C4-2B (cell line): ENCODE measurements around the gene CCDC51.

Source experiments
- CTCF ChIP-seq: fragments of 450-650 bp; conservative IDR thresholded peaks from 2 replicates; pipeline ENCODE4 v1.5.1; 2017; ENCODE audit warnings: mild to moderate bottlenecking
- ZFX ChIP-seq: fragments of 450-650 bp; IDR thresholded peaks from 2 replicates; pipeline ENCODE4 v1.6.1; 2017

GRCh38 chr3:48456456-48456855, 16.5 kb upstream of the CCDC51 start:
- TF ChIP-seq CTCF, result no peak
- no peak for TF ChIP-seq ZFX
